GM10266 (cell line): ENCODE measurements around the gene HOXD13.

ENCODE experiments used
- DNase-seq: peaks from one replicate; pipeline ENCODE4 v3.0.0; 2012; ENCODE audit errors: extremely low spot score
- CTCF ChIP-seq: IDR thresholded peaks from 2 replicates; pipeline ENCODE4 v1.5.1; 2012; ENCODE audit warnings: mild to moderate bottlenecking, low read depth; ENCODE audit not compliant: control insufficient read depth, insufficient read depth; ENCODE audit errors: missing control alignments

The HOXD13 gene

GRCh38 chr2:176098366-176099158, 6.0 kb downstream of the HOXD13 start:
- DNase-seq = no peak
- TF ChIP-seq CTCF = no peak

GRCh38 chr2:176099159-176099727, 6.7 kb downstream of the HOXD13 start:
- no peak for TF ChIP-seq CTCF
- no peak for DNase-seq

GRCh38 chr2:176099728-176100546, 7.4 kb downstream of the HOXD13 start, which contains the start of gene HOXD12:
Gene HOXD12, plus strand, starts transcription at chr2:176099795. Its CDS starts 7 bp downstream, at chr2:176099802.
- no peak for DNase-seq
- no peak for TF ChIP-seq CTCF

- no peak for DNase-seq
- TF ChIP-seq CTCF = no peak
These were observed 8.1 kb downstream of the HOXD13 start for GRCh38 chr2:176100547-176101140.

- no peak for DNase-seq
These were observed 8.8 kb downstream of the HOXD13 start for GRCh38 chr2:176101216-176101830.

More at GRCh38 chr2:176101216-176101830, 8.8 kb downstream of the HOXD13 start:
- TF ChIP-seq CTCF = no peak
